Upper lobe of right lung (tissue), 1 donor: Measurements from ENCODE around the gene OR5M11. TPM values are rescaled to one million over a fixed set of nuclear protein-coding genes. Genes with fewer than 3 reads are reported as not detected.
"Not testable (repeated sequence)": the region's sequence is repeated elsewhere in the genome, so short reads cannot be mapped to it uniquely, and the experiment has no call there.

ENCODE experiments used
- ATAC-seq: fragments of 200-7000 bp; cut with Tn5 transposase; one replicate; pipeline ENCODE4 v1.9.1; 2020; ENCODE audit warnings: mild to moderate bottlenecking, moderate library complexity
- DNase-seq: peaks from one replicate; pipeline ENCODE4 v3.0.0-alpha.2; 2020
- H3K27ac ChIP-seq: fragments of 200-600 bp; one replicate; pipeline ENCODE4 v1.8.0; 2022
- H3K27me3 ChIP-seq: fragments of 200-600 bp; one replicate; pipeline ENCODE4 v1.8.0; 2022; ENCODE audit warnings: mild to moderate bottlenecking
- H3K36me3 ChIP-seq: fragments of 200-600 bp; one replicate; pipeline ENCODE4 v1.8.0; 2022
- H3K4me1 ChIP-seq: fragments of 200-600 bp; one replicate; pipeline ENCODE4 v1.8.0; 2022
- H3K4me3 ChIP-seq: fragments of 200-600 bp; one replicate; pipeline ENCODE4 v1.8.0; 2022; ENCODE audit warnings: mild to moderate bottlenecking
- H3K9me3 ChIP-seq: fragments of 200-600 bp; one replicate; pipeline ENCODE4 v1.8.0; 2022
- intact Hi-C: fragments of 100-400 bp; cut with DNase I; formaldehyde crosslinking; loops from one replicate; pipeline ENCODE4 v1.11.0; 2022
- long read RNA-seq: library from polyadenylated mRNA; unstranded; transcript quantifications from one replicate; pipeline ENCODE4 v2.0.0, GENCODE V29; 2021
- total RNA-seq: library from RNA; stranded (reverse); fragmentation: NEBNext Ultra II Directional; extraction: Animal tissue kit (Norgen Biotek cat#: 25700); gene quantifications from one replicate; pipeline ENCODE4 v1.2.1, GENCODE V29; 2021
- TF ChIP-seq, protein P1 (sequence below): fragments of 200-600 bp; IDR thresholded peaks from one replicate; pipeline ENCODE4 v1.8.0; 2022; ENCODE audit warnings: antibody characterized with exemption
- donor health status: DM: no; HTN: yes; CAD: no; lungs with severe emphysema.

Gene OR5M11
- not detected for total RNA-seq
- long read RNA-seq, result 0 reads

DNA sequence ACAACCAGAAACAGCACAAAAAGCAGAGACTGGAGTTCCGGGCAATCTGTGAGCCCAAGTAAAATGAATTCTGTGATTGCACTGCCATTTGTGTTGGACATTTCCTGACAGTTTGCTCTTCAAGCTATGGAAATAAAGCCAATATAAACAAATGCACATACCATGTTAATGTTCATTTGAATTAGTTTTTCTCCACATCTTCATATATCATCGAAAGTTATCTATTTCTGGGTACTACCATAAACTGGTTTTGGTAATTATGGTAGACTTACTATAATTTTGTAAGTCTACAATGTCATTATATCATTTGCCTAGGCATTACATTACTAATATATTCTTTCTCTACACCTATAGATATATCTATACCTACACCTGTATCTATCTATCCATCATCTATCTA, at the start of gene OR5M11:
Gene OR5M11 (minus strand): TSS at position 101 of the 400 bp plus-strand sequence. CDS start 0 bp downstream, at position 101.
- ATAC-seq (no peak), DNase-seq (no peak)
- no peaks in the 10 kb centered on the region for H3K27me3 ChIP-seq
- no peaks in the 10 kb centered on the region for H3K36me3 ChIP-seq
- H3K4me3 ChIP-seq, result no peak within 1 kb of the TSS
- no peak within 1 kb of the TSS for H3K27ac ChIP-seq
- TF ChIP-seq, protein P1, sequence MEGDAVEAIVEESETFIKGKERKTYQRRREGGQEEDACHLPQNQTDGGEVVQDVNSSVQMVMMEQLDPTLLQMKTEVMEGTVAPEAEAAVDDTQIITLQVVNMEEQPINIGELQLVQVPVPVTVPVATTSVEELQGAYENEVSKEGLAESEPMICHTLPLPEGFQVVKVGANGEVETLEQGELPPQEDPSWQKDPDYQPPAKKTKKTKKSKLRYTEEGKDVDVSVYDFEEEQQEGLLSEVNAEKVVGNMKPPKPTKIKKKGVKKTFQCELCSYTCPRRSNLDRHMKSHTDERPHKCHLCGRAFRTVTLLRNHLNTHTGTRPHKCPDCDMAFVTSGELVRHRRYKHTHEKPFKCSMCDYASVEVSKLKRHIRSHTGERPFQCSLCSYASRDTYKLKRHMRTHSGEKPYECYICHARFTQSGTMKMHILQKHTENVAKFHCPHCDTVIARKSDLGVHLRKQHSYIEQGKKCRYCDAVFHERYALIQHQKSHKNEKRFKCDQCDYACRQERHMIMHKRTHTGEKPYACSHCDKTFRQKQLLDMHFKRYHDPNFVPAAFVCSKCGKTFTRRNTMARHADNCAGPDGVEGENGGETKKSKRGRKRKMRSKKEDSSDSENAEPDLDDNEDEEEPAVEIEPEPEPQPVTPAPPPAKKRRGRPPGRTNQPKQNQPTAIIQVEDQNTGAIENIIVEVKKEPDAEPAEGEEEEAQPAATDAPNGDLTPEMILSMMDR, result no peak
- H3K9me3 ChIP-seq, result no peaks in the 10 kb centered on the region
- intact Hi-C loops, result no loop called here
- no peaks in the 10 kb centered on the region for H3K4me1 ChIP-seq

DNA sequence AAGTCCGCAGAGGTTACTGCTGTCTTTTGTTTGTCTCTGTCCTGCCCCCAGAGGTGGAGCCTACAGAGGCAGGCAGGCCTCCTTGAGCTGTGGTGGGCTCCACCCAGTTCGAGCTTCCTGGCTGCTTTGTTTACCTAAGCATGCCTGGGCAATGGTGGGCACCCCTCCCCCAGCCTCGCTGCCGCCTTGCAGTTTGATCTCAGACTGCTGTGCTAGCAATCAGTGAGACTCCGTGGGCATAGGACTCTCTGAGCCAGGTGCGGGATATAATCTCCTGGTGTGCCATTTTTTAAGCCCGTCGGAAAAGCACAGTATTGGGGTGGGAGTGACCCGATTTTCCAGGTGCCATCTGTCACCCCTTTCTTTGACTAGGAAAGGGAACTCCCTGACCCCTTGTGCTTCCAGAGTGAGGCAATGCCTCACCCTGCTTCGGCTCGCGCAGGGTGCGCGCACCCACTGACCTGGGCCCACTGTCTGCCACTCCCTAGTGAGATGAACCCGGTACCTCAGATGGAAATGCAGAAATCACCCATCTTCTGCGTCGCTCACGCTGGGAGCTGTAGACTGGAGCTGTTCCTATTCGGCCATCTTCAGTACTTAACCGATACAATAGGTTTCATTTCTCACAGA, 49.1 kb upstream of the OR5M11 start:
- ATAC-seq, DNase-seq, H3K36me3 ChIP-seq, H3K4me3 ChIP-seq, H3K4me1 ChIP-seq, H3K27ac ChIP-seq, intact Hi-C loops, H3K27me3 ChIP-seq, H3K9me3 ChIP-seq: not testable (repeated sequence)

DNA sequence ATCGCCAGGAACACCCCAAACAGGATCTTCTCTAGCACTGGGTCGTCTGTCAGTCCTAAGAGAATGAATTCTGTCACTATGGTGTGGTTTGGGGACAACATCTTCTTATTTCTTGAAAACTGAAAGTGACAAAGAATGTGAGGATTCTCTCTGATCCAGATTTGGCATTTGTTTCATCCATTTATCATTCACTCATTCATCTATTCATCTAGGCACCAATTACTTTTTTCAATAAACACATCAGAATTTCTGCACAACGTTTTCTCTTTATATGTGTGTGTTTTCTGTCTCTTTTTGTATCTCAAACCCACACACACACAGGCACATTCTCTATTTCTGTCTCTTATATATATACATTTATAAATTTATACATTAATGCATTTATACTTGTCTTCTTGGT, 34.6 kb upstream of the OR5M11 start, which contains the start of gene OR5M10:
Gene OR5M10 (minus strand): TSS at position 101 of the 400 bp plus-strand sequence. CDS start 0 bp downstream, at position 101.
- intact Hi-C loops, result no loop called here
- TF ChIP-seq, protein P1, result no peak
- ATAC-seq, result no peak
- Histone ChIP-seq H3K4me3 (no peak within 1 kb of the TSS), H3K27me3 (no peaks in the 10 kb centered on the region), H3K36me3 (no peaks in the 10 kb centered on the region), H3K9me3 (no peaks in the 10 kb centered on the region), H3K27ac (no peak within 1 kb of the TSS), H3K4me1 (no peaks in the 10 kb centered on the region)
- DNase-seq, result no peak

DNA sequence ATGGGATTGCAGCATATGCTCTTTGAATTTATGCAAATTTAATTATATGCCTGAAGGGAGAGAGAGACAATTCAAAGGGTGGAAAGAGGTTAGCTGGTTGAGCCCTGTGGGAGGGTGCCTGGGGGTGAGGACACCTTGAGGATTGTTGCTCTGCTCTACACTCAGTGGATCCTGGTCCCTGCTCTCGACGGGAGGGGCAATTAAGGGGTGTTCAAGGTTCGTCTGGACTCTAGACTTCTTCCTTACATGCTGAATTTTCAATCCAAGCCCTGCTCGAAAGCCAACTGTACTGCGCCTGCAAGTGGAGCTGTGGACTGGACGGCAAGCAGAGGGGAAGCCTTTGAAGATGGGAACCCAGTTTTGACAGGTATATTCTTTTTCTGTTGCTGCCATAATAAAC, 15.5 kb upstream of the OR5M11 start:
- DNase-seq, result no peak
- no peak for ATAC-seq
- intact Hi-C loops, result no loop called here
- no peaks in the 10 kb centered on the region for H3K36me3 ChIP-seq
- H3K9me3 ChIP-seq, result no peaks in the 10 kb centered on the region
- H3K27me3 ChIP-seq, result no peaks in the 10 kb centered on the region
- H3K27ac ChIP-seq, result no peak overlapping the region
- no peak overlapping the region for H3K4me3 ChIP-seq
- no peaks in the 10 kb centered on the region for H3K4me1 ChIP-seq
- TF ChIP-seq, protein P1, result no peak

DNA sequence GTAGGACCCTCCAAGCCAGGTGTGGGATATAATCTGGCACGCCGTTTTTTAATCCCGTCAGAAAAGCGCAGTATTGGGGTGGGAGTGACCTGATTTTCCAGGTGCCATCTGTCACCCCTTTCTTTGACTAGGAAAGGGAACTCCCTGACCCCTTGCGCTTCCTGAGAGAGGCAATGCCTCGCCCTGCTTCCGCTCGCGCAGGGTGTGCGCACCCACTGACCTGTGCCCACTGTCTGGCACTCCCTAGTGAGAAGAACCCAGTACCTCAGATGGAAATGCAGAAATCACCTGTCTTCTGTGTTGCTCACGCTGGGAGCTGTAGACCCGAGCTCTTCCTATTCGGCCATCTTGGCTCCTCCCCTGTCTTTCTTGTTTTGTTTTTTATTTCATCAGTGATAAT, 11.6 kb upstream of the OR5M11 start:
- H3K27me3 ChIP-seq, ATAC-seq, H3K4me1 ChIP-seq, H3K27ac ChIP-seq, H3K9me3 ChIP-seq, intact Hi-C loops, H3K4me3 ChIP-seq, H3K36me3 ChIP-seq, DNase-seq: not testable (repeated sequence)

DNA sequence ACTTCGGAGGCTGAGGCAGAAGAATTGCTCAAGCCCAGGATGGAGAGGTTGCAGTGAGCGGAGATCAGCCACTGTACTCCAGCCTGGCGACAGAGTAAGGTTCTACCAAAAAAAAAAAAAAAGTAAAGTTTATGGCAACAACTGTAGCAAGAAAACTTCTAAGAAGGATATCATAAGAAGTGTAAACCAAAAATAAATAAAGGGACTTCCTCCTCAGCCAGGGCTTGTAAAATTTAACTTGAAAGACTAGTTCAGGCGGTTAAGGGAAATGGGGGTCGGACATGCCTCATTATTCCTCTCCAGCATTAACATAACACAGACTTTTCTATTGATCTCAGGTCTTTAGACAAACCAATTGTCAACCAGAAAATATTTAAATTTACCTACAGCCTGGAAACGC, 2.5 kb upstream of the OR5M11 start:
- Histone ChIP-seq H3K36me3 (no peaks in the 10 kb centered on the region), H3K4me1 (no peaks in the 10 kb centered on the region), H3K27me3 (no peaks in the 10 kb centered on the region), H3K9me3 (no peaks in the 10 kb centered on the region), H3K4me3 (no peak overlapping the region), H3K27ac (no peak overlapping the region)
- TF ChIP-seq, protein P1, result no peak
- no peak for ATAC-seq
- intact Hi-C loops, result no loop called here
- no peak for DNase-seq

DNA sequence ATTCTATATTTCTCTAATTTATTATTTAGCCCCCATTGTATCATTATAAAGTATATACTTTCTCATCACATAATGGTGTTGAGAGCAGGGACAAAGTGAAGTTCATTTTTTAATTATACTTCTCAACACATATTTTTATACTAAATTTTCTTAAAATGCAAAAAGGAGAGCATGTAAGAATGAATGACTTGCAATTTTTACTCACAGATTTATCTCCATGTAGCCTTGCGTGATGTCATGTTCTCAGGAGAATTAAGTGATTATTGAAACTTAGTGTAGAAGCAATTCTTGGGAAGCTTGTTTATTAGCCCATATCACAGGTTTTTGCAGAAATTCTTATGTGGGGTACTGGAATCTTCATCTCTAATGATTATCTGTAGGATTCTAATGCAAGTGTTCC, 682 bp upstream of the OR5M11 start:
- ATAC-seq (no peak), DNase-seq (no peak)
- intact Hi-C loops, result no loop called here
- Histone ChIP-seq H3K27me3 (no peaks in the 10 kb centered on the region), H3K36me3 (no peaks in the 10 kb centered on the region), H3K4me3 (no peak overlapping the region), H3K4me1 (no peaks in the 10 kb centered on the region), H3K27ac (no peak overlapping the region), H3K9me3 (no peaks in the 10 kb centered on the region)
- TF ChIP-seq, protein P1, result no peak
